ENCODE results near the gene HPSE2. TPM values are rescaled to one million over a fixed set of nuclear protein-coding genes. Genes with fewer than 3 reads are reported as not detected.
"Not testable (repeated sequence)": the region's sequence is repeated elsewhere in the genome, so short reads cannot be mapped to it uniquely, and the experiment has no call there.

HPSE2 gene
- polyA plus RNA-seq, 3 donors = 0.65 to 1.4 (median 0.92) TPM

- DNase-seq (ENCODE audit: extremely low read depth in 1 of 11, low read depth in 9 of 11, low spot score in 4 of 11) = no peak
Measured at GRCh38 chr10:98951269-98952000, 284.2 kb downstream of the HPSE2 start.

- no peak for DNase-seq (ENCODE audit: extremely low read depth in 1 of 11, low read depth in 9 of 11, low spot score in 4 of 11)
Measured at GRCh38 chr10:98950106-98950505, 285.5 kb downstream of the HPSE2 start.

GRCh38 chr10:98949306-98949705 is 286.3 kb downstream of the HPSE2 start:
- DNase-seq (ENCODE audit: extremely low read depth in 1 of 11, low read depth in 9 of 11, low spot score in 4 of 11) = no peak

- DNase-seq (ENCODE audit: extremely low read depth in 1 of 11, low read depth in 9 of 11, low spot score in 4 of 11) = no peak
Measured at GRCh38 chr10:98943681-98944080, 292.0 kb downstream of the HPSE2 start.

- no peak for DNase-seq (ENCODE audit: extremely low read depth in 1 of 11, low read depth in 9 of 11, low spot score in 4 of 11)
Measured at GRCh38 chr10:98929709-98930108, 305.9 kb downstream of the HPSE2 start.

- DNase-seq (ENCODE audit: extremely low read depth in 1 of 11, low read depth in 9 of 11, low spot score in 4 of 11) = no peak
Measured at GRCh38 chr10:98925651-98926050, 310.0 kb downstream of the HPSE2 start.

- DNase-seq (ENCODE audit: extremely low read depth in 1 of 11, low read depth in 9 of 11, low spot score in 4 of 11) = no peak
Measured at GRCh38 chr10:98924526-98924925, 311.1 kb downstream of the HPSE2 start.

GRCh38 chr10:98921316-98921715 is 314.3 kb downstream of the HPSE2 start:
- DNase-seq (ENCODE audit: extremely low read depth in 1 of 11, low read depth in 9 of 11, low spot score in 4 of 11) = peak in 1 of 11 donors; percentile 3

- peak in 3 of 11 donors; percentile 13 to 40 (median 26) for DNase-seq (ENCODE audit: extremely low read depth in 1 of 11, low read depth in 9 of 11, low spot score in 4 of 11)
Measured at GRCh38 chr10:98920807-98921206, 314.8 kb downstream of the HPSE2 start.

GRCh38 chr10:98920360-98920759 is 315.3 kb downstream of the HPSE2 start:
- no peak for DNase-seq (ENCODE audit: extremely low read depth in 1 of 11, low read depth in 9 of 11, low spot score in 4 of 11)

- DNase-seq (ENCODE audit: extremely low read depth in 1 of 11, low read depth in 9 of 11, low spot score in 4 of 11) = no peak
Measured at GRCh38 chr10:98919899-98920298, 315.8 kb downstream of the HPSE2 start.

- DNase-seq (ENCODE audit: extremely low read depth in 1 of 11, low read depth in 9 of 11, low spot score in 4 of 11) = no peak
Measured at GRCh38 chr10:98917828-98918227, 317.8 kb downstream of the HPSE2 start.

- DNase-seq (ENCODE audit: extremely low read depth in 1 of 11, low read depth in 9 of 11, low spot score in 4 of 11) = no peak
Measured at GRCh38 chr10:98916526-98917125, 319.0 kb downstream of the HPSE2 start.

- no peak for DNase-seq (ENCODE audit: extremely low read depth in 1 of 11, low read depth in 9 of 11, low spot score in 4 of 11)
Measured at GRCh38 chr10:98915911-98916310, 319.7 kb downstream of the HPSE2 start.

- no peak for DNase-seq (ENCODE audit: extremely low read depth in 1 of 11, low read depth in 9 of 11, low spot score in 4 of 11)
Measured at GRCh38 chr10:98910546-98910945, 325.1 kb downstream of the HPSE2 start.

- no peak for DNase-seq (ENCODE audit: extremely low read depth in 1 of 11, low read depth in 9 of 11, low spot score in 4 of 11)
Measured at GRCh38 chr10:98910048-98910447, 325.6 kb downstream of the HPSE2 start.

- DNase-seq (ENCODE audit: extremely low read depth in 1 of 11, low read depth in 9 of 11, low spot score in 4 of 11) = no peak
Measured at GRCh38 chr10:98908868-98909267, 326.8 kb downstream of the HPSE2 start.

- not testable (repeated sequence) for DNase-seq (ENCODE audit: extremely low read depth in 1 of 11, low read depth in 9 of 11, low spot score in 4 of 11)
Measured at GRCh38 chr10:98908247-98908646, 327.4 kb downstream of the HPSE2 start.

- DNase-seq (ENCODE audit: extremely low read depth in 1 of 11, low read depth in 9 of 11, low spot score in 4 of 11) = no peak
Measured at GRCh38 chr10:98901441-98902110, 334.1 kb downstream of the HPSE2 start.

GRCh38 chr10:98899018-98899417 is 336.6 kb downstream of the HPSE2 start:
- DNase-seq (ENCODE audit: extremely low read depth in 1 of 11, low read depth in 9 of 11, low spot score in 4 of 11) = no peak
